Measurements from ENCODE around the gene MBD3L5.
"Not testable (repeated sequence)": the region's sequence is repeated elsewhere in the genome, so short reads cannot be mapped to it uniquely, and the experiment has no call there.

- not testable (repeated sequence) for TF ChIP-seq CTCF (conservative IDR thresholded peaks at IDR 0.05; ENCODE audit: low read length); EZH2phosphoT487 (IDR thresholded peaks at IDR 0.05; ENCODE audit: borderline replicate concordance)
Measured at GRCh38 chr19:7021331-7021730, 9.0 kb upstream of the MBD3L5 start, which contains the start of gene MBD3L2B.
